NT2/D1 (cell line): ENCODE measurements around the gene SLC7A14.

Source experiments
- YY1 ChIP-seq: IDR thresholded peaks from 2 replicates; pipeline ENCODE4 v1.6.1; 2011; ENCODE audit not compliant: insufficient read length, insufficient read depth
- ZNF274 ChIP-seq: IDR thresholded peaks from 2 replicates; pipeline ENCODE4 v1.6.1; 2011; ENCODE audit warnings: mild to moderate bottlenecking, low read depth, low read length

DNA sequence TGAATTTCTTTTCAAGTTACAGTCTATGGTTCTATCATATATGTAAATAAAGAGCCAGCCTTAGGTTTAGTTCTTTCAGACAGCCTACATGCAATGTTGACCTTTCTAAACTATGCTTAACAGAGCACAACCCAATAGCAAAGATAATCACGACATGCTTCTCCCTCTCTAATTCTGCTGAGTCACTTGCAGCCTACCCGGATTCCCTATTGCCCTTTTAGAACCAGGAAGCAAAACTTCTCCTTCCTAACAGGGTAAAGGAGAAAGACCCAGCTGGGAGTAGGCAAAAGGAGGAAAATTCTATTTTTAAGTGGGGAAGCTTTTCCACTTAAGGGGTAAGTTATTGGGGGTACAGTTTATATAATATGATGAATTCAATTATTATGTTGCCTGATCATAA, 79.3 kb downstream of the SLC7A14 start:
- no peak for TF ChIP-seq ZNF274
- TF ChIP-seq YY1 = no peak
